B cell (primary cell): ENCODE results near the gene ATF7IP2.

ENCODE experiments used
- EZH2 ChIP-seq: IDR thresholded peaks from 2 replicates; pipeline ENCODE4 v1.6.1; 2012; ENCODE audit warnings: borderline replicate concordance, low read depth, mild to moderate bottlenecking, moderate library complexity, low read length; ENCODE audit not compliant: insufficient read depth, poor library complexity, severe bottlenecking
- TF ChIP-seq, protein P1 (sequence below): fragments of 200-600 bp; IDR thresholded peaks from one replicate; pipeline ENCODE4 v1.8.0; 2022; ENCODE audit warnings: antibody characterized with exemption, mild to moderate bottlenecking

GRCh38 chr16:10368969-10369551 is 16.8 kb upstream of the ATF7IP2 start:
- TF ChIP-seq, protein P1, sequence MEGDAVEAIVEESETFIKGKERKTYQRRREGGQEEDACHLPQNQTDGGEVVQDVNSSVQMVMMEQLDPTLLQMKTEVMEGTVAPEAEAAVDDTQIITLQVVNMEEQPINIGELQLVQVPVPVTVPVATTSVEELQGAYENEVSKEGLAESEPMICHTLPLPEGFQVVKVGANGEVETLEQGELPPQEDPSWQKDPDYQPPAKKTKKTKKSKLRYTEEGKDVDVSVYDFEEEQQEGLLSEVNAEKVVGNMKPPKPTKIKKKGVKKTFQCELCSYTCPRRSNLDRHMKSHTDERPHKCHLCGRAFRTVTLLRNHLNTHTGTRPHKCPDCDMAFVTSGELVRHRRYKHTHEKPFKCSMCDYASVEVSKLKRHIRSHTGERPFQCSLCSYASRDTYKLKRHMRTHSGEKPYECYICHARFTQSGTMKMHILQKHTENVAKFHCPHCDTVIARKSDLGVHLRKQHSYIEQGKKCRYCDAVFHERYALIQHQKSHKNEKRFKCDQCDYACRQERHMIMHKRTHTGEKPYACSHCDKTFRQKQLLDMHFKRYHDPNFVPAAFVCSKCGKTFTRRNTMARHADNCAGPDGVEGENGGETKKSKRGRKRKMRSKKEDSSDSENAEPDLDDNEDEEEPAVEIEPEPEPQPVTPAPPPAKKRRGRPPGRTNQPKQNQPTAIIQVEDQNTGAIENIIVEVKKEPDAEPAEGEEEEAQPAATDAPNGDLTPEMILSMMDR, result no peak
- TF ChIP-seq EZH2, result no peak
